HEK293 (cell line): ENCODE results near the gene HUNK.

Source experiments
- GFI1B ChIP-seq: fragments of 450-650 bp; formaldehyde crosslinking; IDR thresholded peaks from 2 replicates; pipeline ENCODE4 v1.5.1; 2016; ENCODE audit warnings: missing biosample characterization, missing genetic modification characterization
- GLIS2 ChIP-seq: fragments of 450-650 bp; formaldehyde crosslinking; IDR thresholded peaks from 2 replicates; pipeline ENCODE4 v1.5.1; 2016; ENCODE audit warnings: missing biosample characterization, missing genetic modification characterization
- KLF16 ChIP-seq: fragments of 450-650 bp; formaldehyde crosslinking; IDR thresholded peaks from 2 replicates; pipeline ENCODE4 v1.5.1; 2017; ENCODE audit warnings: missing biosample characterization, missing genetic modification characterization
- PRDM1 ChIP-seq: fragments of 450-650 bp; formaldehyde crosslinking; IDR thresholded peaks from 2 replicates; pipeline ENCODE4; 2016; ENCODE audit warnings: missing biosample characterization, missing genetic modification characterization
- REPIN1 ChIP-seq: fragments of 450-650 bp; formaldehyde crosslinking; IDR thresholded peaks from 2 replicates; pipeline ENCODE4 v1.5.1; 2017; ENCODE audit warnings: missing biosample characterization, missing genetic modification characterization, low read depth
- YY2 ChIP-seq: fragments of 450-650 bp; formaldehyde crosslinking; IDR thresholded peaks from 2 replicates; pipeline ENCODE4 v1.5.1; 2016; ENCODE audit warnings: missing biosample characterization, missing genetic modification characterization
- ZFP41 ChIP-seq: fragments of 450-650 bp; formaldehyde crosslinking; IDR thresholded peaks from 2 replicates; pipeline ENCODE4 v1.5.1; 2016; ENCODE audit warnings: missing biosample characterization, missing genetic modification characterization, borderline replicate concordance
- ZNF132 ChIP-seq: fragments of 450-650 bp; formaldehyde crosslinking; IDR thresholded peaks from 2 replicates; pipeline ENCODE4 v1.5.1; 2017; ENCODE audit warnings: missing biosample characterization, missing genetic modification characterization, borderline replicate concordance
- ZNF169 ChIP-seq: fragments of 450-650 bp; formaldehyde crosslinking; IDR thresholded peaks from 2 replicates; pipeline ENCODE4 v1.5.1; 2016; ENCODE audit warnings: missing biosample characterization, missing genetic modification characterization
- ZNF214 ChIP-seq: fragments of 450-650 bp; formaldehyde crosslinking; IDR thresholded peaks from 2 replicates; pipeline ENCODE4 v1.5.1; 2017; ENCODE audit warnings: missing biosample characterization, mild to moderate bottlenecking, missing genetic modification characterization, borderline replicate concordance
- ZNF274 ChIP-seq, 2 experiments: fragments of 200-500 bp in 1 of 2; fragments of 450-650 bp in 1 of 2; sonication (Bioruptor generic) in 1 of 2; formaldehyde crosslinking in 1 of 2; IDR thresholded peaks; 2 replicates each; pipeline versions ENCODE4 v1.5.1 to v1.6.1; 2014 to 2016; ENCODE audit warnings: borderline replicate concordance in 1 of 2, inconsistent platforms in 1 of 2, low read length in 1 of 2, missing biosample characterization in 1 of 2, missing genetic modification characterization in 1 of 2
- ZNF292 ChIP-seq: fragments of 450-650 bp; formaldehyde crosslinking; IDR thresholded peaks from 2 replicates; pipeline ENCODE4 v1.5.1; 2016; ENCODE audit warnings: low read depth, missing biosample characterization, missing genetic modification characterization, borderline replicate concordance
- ZNF311 ChIP-seq: fragments of 450-650 bp; formaldehyde crosslinking; IDR thresholded peaks from 2 replicates; pipeline ENCODE4 v1.5.1; 2017; ENCODE audit warnings: missing biosample characterization, missing genetic modification characterization, borderline replicate concordance
- ZNF354C ChIP-seq: fragments of 450-650 bp; formaldehyde crosslinking; IDR thresholded peaks from 2 replicates; pipeline ENCODE4 v1.5.1; 2016; ENCODE audit warnings: missing biosample characterization, missing genetic modification characterization, low read depth, borderline replicate concordance
- ZNF510 ChIP-seq: fragments of 450-650 bp; formaldehyde crosslinking; IDR thresholded peaks from 2 replicates; pipeline ENCODE4 v1.5.1; 2018; ENCODE audit warnings: mild to moderate bottlenecking, missing genetic modification characterization, missing biosample characterization; ENCODE audit not compliant: insufficient replicate concordance
- ZNF530 ChIP-seq: fragments of 450-650 bp; formaldehyde crosslinking; IDR thresholded peaks from 2 replicates; pipeline ENCODE4 v1.5.1; 2016; ENCODE audit warnings: low read depth, missing biosample characterization, missing genetic modification characterization
- ZNF571 ChIP-seq: fragments of 450-650 bp; formaldehyde crosslinking; IDR thresholded peaks from 2 replicates; pipeline ENCODE4 v1.5.0; 2017; ENCODE audit warnings: missing biosample characterization, missing genetic modification characterization
- ZNF600 ChIP-seq: fragments of 450-650 bp; formaldehyde crosslinking; IDR thresholded peaks from 2 replicates; pipeline ENCODE4 v1.5.1; 2016; ENCODE audit warnings: missing biosample characterization, missing genetic modification characterization
- ZNF623 ChIP-seq: fragments of 450-650 bp; formaldehyde crosslinking; IDR thresholded peaks from 2 replicates; pipeline ENCODE4 v1.5.1; 2016; ENCODE audit warnings: missing biosample characterization, missing genetic modification characterization
- ZNF624 ChIP-seq: fragments of 450-650 bp; formaldehyde crosslinking; IDR thresholded peaks from 2 replicates; pipeline ENCODE4 v1.5.1; 2017; ENCODE audit warnings: missing biosample characterization, missing genetic modification characterization
- ZNF677 ChIP-seq: fragments of 450-650 bp; IDR thresholded peaks from 2 replicates; pipeline ENCODE4 v1.5.0; 2018; ENCODE audit warnings: missing biosample characterization, mild to moderate bottlenecking, missing genetic modification characterization, moderate library complexity
- ZNF701 ChIP-seq: fragments of 450-650 bp; formaldehyde crosslinking; IDR thresholded peaks from 2 replicates; pipeline ENCODE4 v1.5.1; 2016; ENCODE audit warnings: missing biosample characterization, missing genetic modification characterization
- ZNF792 ChIP-seq: fragments of 450-650 bp; formaldehyde crosslinking; IDR thresholded peaks from 2 replicates; pipeline ENCODE4 v1.5.1; 2016; ENCODE audit warnings: missing biosample characterization, missing genetic modification characterization
- ZNF830 ChIP-seq: fragments of 450-650 bp; IDR thresholded peaks from 2 replicates; pipeline ENCODE4 v1.5.0; 2018; ENCODE audit warnings: missing biosample characterization, missing genetic modification characterization, low read depth, mild to moderate bottlenecking, moderate library complexity
- ZSCAN23 ChIP-seq: fragments of 450-650 bp; formaldehyde crosslinking; IDR thresholded peaks from 2 replicates; pipeline ENCODE4 v1.5.1; 2016; ENCODE audit warnings: missing biosample characterization, missing genetic modification characterization
- TF ChIP-seq, protein P1 (sequence below): fragments of 450-650 bp; formaldehyde crosslinking; IDR thresholded peaks from 2 replicates; pipeline ENCODE4 v1.5.1; 2016; ENCODE audit warnings: missing biosample characterization, missing genetic modification characterization
- TF ChIP-seq, protein P2 (sequence below): fragments of 450-650 bp; formaldehyde crosslinking; IDR thresholded peaks from 2 replicates; pipeline ENCODE4 v1.5.1; 2017; ENCODE audit warnings: missing biosample characterization, missing genetic modification characterization
- TF ChIP-seq, protein P3 (sequence below): fragments of 450-650 bp; formaldehyde crosslinking; IDR thresholded peaks from 2 replicates; pipeline ENCODE4 v1.5.1; 2017; ENCODE audit warnings: missing biosample characterization, missing genetic modification characterization
- TF ChIP-seq, protein P4 (sequence below): fragments of 450-650 bp; formaldehyde crosslinking; IDR thresholded peaks from 2 replicates; pipeline ENCODE4 v1.5.0; 2017; ENCODE audit warnings: missing biosample characterization, missing genetic modification characterization, borderline replicate concordance
- TF ChIP-seq, protein P5 (sequence below): fragments of 450-650 bp; formaldehyde crosslinking; IDR thresholded peaks from 2 replicates; pipeline ENCODE4 v1.5.1; 2016; ENCODE audit warnings: missing biosample characterization, missing genetic modification characterization

HUNK gene

DNA sequence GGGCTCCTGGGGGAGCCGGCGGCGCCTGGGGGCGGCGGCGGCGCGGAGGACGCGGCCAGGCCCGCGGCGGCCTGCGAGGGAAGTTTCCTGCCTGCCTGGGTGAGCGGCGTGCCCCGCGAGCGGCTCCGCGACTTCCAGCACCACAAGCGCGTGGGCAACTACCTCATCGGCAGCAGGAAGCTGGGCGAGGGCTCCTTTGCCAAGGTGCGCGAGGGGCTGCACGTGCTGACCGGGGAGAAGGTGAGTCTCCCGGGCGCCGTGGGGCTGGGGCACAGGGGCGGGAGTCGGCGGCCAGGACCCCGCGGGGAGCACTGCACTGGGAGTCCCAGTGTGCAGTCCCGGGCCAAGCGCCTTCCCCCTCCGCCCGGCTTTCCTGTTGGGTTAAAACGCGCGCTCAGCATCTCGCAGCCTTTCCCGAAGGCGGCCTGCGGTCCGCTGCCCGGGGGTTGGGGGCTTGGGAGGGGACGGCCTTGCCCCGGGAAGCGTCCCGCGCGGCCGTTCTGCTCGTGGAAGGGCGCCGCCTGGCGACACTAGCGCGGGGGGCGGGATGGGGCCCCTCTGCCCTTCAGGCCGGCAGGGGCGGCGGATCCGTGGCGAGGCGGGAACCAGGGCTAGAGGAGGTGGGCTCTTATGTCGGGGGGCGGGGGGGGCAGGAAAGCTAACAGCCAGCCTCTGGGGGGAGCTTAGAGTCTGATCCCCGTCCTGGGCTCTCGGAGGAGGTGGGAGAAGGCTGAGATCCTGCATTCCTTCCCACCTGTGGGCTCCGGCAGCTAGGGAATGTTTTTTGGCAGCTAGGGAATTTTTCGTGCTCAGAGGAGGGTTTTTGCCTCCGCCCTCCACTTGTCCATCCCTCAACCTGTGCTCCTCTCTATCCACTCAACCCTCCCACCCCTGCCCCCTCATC, 1.1 kb downstream of the HUNK start (continued):
- TF ChIP-seq YY2 (tag by site-specific recombination) (no peak), REPIN1 (tag by site-specific recombination) (no peak), GFI1B (tag by site-specific recombination) (no peak), ZNF624 (tag by site-specific recombination) (no peak), ZNF792 (tag by site-specific recombination) (no peak), ZNF677 (tag by site-specific recombination) (no peak), ZNF311 (tag by site-specific recombination) (no peak), ZNF132 (no peak), ZSCAN23 (tag by site-specific recombination) (peak; percentile 80), ZNF530 (tag by site-specific recombination) (no peak), PRDM1 (tag by site-specific recombination) (no peak), GLIS2 (tag by site-specific recombination) (no peak; the same call in none of the 2 replicates), ZNF214 (tag by site-specific recombination) (no peak), ZNF292 (tag by site-specific recombination) (no peak), ZNF274 (IDR thresholded peaks at IDR 0.05; ENCODE audit: low read length) (no peak), ZNF274 (tag by site-specific recombination; IDR thresholded peaks at IDR 0.05; ENCODE audit: borderline replicate concordance) (no peak), ZNF600 (tag by site-specific recombination) (peak; percentile 79), ZNF623 (tag by site-specific recombination) (no peak), ZNF571 (tag by site-specific recombination) (no peak), ZNF354C (tag by site-specific recombination) (no peak), KLF16 (tag by site-specific recombination) (peak; percentile 72), ZFP41 (tag by site-specific recombination) (no peak), ZNF169 (no peak), ZNF830 (tag by site-specific recombination) (no peak), ZNF510 (tag by site-specific recombination) (no peak), ZNF701 (no peak)
- TF ChIP-seq, protein P1, sequence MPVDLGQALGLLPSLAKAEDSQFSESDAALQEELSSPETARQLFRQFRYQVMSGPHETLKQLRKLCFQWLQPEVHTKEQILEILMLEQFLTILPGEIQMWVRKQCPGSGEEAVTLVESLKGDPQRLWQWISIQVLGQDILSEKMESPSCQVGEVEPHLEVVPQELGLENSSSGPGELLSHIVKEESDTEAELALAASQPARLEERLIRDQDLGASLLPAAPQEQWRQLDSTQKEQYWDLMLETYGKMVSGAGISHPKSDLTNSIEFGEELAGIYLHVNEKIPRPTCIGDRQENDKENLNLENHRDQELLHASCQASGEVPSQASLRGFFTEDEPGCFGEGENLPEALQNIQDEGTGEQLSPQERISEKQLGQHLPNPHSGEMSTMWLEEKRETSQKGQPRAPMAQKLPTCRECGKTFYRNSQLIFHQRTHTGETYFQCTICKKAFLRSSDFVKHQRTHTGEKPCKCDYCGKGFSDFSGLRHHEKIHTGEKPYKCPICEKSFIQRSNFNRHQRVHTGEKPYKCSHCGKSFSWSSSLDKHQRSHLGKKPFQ (tag by site-specific recombination), result no peak
- TF ChIP-seq, protein P2, sequence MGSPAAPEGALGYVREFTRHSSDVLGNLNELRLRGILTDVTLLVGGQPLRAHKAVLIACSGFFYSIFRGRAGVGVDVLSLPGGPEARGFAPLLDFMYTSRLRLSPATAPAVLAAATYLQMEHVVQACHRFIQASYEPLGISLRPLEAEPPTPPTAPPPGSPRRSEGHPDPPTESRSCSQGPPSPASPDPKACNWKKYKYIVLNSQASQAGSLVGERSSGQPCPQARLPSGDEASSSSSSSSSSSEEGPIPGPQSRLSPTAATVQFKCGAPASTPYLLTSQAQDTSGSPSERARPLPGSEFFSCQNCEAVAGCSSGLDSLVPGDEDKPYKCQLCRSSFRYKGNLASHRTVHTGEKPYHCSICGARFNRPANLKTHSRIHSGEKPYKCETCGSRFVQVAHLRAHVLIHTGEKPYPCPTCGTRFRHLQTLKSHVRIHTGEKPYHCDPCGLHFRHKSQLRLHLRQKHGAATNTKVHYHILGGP, result no peak
- TF ChIP-seq, protein P3, sequence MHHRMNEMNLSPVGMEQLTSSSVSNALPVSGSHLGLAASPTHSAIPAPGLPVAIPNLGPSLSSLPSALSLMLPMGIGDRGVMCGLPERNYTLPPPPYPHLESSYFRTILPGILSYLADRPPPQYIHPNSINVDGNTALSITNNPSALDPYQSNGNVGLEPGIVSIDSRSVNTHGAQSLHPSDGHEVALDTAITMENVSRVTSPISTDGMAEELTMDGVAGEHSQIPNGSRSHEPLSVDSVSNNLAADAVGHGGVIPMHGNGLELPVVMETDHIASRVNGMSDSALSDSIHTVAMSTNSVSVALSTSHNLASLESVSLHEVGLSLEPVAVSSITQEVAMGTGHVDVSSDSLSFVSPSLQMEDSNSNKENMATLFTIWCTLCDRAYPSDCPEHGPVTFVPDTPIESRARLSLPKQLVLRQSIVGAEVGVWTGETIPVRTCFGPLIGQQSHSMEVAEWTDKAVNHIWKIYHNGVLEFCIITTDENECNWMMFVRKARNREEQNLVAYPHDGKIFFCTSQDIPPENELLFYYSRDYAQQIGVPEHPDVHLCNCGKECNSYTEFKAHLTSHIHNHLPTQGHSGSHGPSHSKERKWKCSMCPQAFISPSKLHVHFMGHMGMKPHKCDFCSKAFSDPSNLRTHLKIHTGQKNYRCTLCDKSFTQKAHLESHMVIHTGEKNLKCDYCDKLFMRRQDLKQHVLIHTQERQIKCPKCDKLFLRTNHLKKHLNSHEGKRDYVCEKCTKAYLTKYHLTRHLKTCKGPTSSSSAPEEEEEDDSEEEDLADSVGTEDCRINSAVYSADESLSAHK (tag by site-specific recombination), result no peak
- TF ChIP-seq, protein P4, sequence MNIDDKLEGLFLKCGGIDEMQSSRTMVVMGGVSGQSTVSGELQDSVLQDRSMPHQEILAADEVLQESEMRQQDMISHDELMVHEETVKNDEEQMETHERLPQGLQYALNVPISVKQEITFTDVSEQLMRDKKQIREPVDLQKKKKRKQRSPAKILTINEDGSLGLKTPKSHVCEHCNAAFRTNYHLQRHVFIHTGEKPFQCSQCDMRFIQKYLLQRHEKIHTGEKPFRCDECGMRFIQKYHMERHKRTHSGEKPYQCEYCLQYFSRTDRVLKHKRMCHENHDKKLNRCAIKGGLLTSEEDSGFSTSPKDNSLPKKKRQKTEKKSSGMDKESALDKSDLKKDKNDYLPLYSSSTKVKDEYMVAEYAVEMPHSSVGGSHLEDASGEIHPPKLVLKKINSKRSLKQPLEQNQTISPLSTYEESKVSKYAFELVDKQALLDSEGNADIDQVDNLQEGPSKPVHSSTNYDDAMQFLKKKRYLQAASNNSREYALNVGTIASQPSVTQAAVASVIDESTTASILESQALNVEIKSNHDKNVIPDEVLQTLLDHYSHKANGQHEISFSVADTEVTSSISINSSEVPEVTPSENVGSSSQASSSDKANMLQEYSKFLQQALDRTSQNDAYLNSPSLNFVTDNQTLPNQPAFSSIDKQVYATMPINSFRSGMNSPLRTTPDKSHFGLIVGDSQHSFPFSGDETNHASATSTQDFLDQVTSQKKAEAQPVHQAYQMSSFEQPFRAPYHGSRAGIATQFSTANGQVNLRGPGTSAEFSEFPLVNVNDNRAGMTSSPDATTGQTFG, result no peak
- TF ChIP-seq, protein P5, sequence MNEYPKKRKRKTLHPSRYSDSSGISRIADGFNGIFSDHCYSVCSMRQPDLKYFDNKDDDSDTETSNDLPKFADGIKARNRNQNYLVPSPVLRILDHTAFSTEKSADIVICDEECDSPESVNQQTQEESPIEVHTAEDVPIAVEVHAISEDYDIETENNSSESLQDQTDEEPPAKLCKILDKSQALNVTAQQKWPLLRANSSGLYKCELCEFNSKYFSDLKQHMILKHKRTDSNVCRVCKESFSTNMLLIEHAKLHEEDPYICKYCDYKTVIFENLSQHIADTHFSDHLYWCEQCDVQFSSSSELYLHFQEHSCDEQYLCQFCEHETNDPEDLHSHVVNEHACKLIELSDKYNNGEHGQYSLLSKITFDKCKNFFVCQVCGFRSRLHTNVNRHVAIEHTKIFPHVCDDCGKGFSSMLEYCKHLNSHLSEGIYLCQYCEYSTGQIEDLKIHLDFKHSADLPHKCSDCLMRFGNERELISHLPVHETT (tag by site-specific recombination), result peak; percentile 50; the same call in 1 of the 2 replicates
